ENCODE data around the gene LMBR1L.

GRCh38 chr12:49091836-49092085 is 18.9 kb downstream of the LMBR1L start:
- TF ChIP-seq CTCF (IDR thresholded peaks at IDR 0.05; ENCODE audit: control extremely low read depth in 1 of 3, insufficient read depth in 1 of 3, low read depth in 1 of 3, low read length in 3 of 3) = no peak
- no peak for TF ChIP-seq GABPA (IDR thresholded peaks at IDR 0.05; ENCODE audit: borderline replicate concordance, insufficient read depth, low read length)
- TF ChIP-seq EP300 (IDR thresholded peaks at IDR 0.05; ENCODE audit: borderline replicate concordance in 1 of 2, low read depth in 2 of 2, low read length in 2 of 2) = no peak
- TF ChIP-seq EZH2 (IDR thresholded peaks at IDR 0.05; ENCODE audit: low read depth, low read length, severe bottlenecking) = no peak
- no peak for TF ChIP-seq HDAC6 (IDR thresholded peaks at IDR 0.05; ENCODE audit: low read depth, low read length)
- TF ChIP-seq MAX (IDR thresholded peaks at IDR 0.05) = no peak
- TF ChIP-seq BRCA1 (IDR thresholded peaks at IDR 0.05; ENCODE audit: low read depth, low read length) = no peak
- TF ChIP-seq GTF2F1 (IDR thresholded peaks at IDR 0.05; ENCODE audit: borderline replicate concordance, low read depth, low read length) = no peak

All from H1 (cell line).